ENCODE results near the gene FBXO10. TPM values are rescaled to one million over a fixed set of nuclear protein-coding genes. Genes with fewer than 3 reads are reported as not detected.

FBXO10 gene
- total RNA-seq, 2 donors from 2014 or later = 19.5 to 26.6 TPM

DNA sequence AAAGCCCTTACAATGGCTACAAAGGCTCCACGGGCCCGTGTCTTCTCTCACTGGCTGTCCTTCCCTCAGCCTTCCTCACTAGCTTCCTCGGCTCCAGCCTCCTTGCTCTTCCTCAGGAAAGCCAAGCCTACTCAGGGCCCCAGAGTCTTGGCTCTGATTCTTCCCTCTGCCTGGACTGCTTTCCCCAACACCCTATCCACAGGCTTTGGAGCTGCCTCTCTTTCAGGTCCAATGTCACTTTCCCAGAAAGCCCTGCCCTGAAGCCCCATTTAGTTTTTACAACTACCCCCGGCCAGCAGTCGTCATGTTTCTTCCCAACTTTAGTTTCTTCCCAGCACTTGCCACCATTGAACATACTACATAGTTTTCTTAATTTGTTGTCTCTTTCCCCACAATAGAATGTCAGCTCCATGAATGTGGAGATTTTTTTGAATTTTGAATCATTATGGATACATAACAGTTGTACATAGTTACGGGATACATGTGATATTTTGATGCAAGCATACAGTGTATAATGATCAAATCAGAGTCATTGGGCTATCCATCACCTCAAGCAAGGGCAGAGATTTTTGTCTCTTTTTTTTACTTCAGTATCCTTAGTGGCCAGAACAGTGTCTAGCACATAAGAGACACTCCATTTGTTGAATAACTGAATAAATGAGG, 33.7 kb upstream of the FBXO10 start:
- Mint-ChIP-seq H3K36me3 (ENCODE audit: low read depth) (no peaks in the 10 kb centered on the region), H3K4me3 (no peak overlapping the region), H3K9me3 (no peaks in the 10 kb centered on the region), H3K4me1 (no peaks in the 10 kb centered on the region), H3K27me3 (ENCODE audit: insufficient read depth) (peaks cover 10% of the 10 kb centered on the region), H3K27ac (no peak overlapping the region)
- Histone ChIP-seq H3K27ac (ENCODE audit: low read depth, low read length) (no peak overlapping the region), H3K9ac (ENCODE audit: extremely low read depth, low read length, poor library complexity, severe bottlenecking) (no peak overlapping the region), H3K27me3 (ENCODE audit: control insufficient read depth, insufficient read depth, low read length, poor library complexity, severe bottlenecking) (peaks cover 11% of the 10 kb centered on the region), H3K4me3 (ENCODE audit: low read length) (no peak overlapping the region), H3K36me3 (ENCODE audit: control insufficient read depth, insufficient read depth, low read length) (no peaks in the 10 kb centered on the region), H3K9me3 (ENCODE audit: control insufficient read depth, low read length) (no peaks in the 10 kb centered on the region), H3K4me1 (ENCODE audit: control insufficient read depth, insufficient read depth, low read length) (no peaks in the 10 kb centered on the region)
- no peak for DNase-seq
- TF ChIP-seq, protein P1, sequence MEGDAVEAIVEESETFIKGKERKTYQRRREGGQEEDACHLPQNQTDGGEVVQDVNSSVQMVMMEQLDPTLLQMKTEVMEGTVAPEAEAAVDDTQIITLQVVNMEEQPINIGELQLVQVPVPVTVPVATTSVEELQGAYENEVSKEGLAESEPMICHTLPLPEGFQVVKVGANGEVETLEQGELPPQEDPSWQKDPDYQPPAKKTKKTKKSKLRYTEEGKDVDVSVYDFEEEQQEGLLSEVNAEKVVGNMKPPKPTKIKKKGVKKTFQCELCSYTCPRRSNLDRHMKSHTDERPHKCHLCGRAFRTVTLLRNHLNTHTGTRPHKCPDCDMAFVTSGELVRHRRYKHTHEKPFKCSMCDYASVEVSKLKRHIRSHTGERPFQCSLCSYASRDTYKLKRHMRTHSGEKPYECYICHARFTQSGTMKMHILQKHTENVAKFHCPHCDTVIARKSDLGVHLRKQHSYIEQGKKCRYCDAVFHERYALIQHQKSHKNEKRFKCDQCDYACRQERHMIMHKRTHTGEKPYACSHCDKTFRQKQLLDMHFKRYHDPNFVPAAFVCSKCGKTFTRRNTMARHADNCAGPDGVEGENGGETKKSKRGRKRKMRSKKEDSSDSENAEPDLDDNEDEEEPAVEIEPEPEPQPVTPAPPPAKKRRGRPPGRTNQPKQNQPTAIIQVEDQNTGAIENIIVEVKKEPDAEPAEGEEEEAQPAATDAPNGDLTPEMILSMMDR (conservative IDR thresholded peaks at IDR 0.05) = no peak
- 63 to 80% methylated on average over 3 to 6 of the region's 6 CpGs for WGBS, 2 experiments (ENCODE audit: insufficient coverage in 1 of 2, insufficient read length in 1 of 2)

DNA sequence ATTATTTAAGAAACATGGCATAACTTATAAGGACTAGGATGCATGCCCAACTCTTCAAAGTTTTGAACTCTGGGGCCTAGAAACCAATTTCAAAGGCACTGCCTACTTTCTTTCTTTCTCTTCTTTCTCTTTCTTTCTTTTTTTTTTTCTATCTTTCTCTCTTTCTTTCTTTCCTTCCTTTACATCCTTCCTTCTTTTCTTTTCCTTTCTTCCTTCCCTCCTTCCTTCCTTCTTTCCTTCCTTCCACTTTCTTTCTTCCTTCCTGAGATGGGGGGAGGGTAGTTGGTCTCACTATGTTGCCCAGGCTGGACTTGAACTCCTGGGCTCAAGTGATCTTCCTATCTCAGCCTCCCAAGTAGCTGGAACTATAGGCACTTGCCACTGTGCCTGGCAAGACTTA, 32.1 kb upstream of the FBXO10 start:
- DNase-seq = no peak
- H3K4me3 Mint-ChIP-seq = no peak overlapping the region
- peaks cover 9% of the 10 kb centered on the region for H3K27me3 Mint-ChIP-seq (ENCODE audit: insufficient read depth)
- Histone ChIP-seq H3K9me3 (ENCODE audit: control insufficient read depth, low read length) (no peaks in the 10 kb centered on the region), H3K4me1 (ENCODE audit: control insufficient read depth, insufficient read depth, low read length) (no peaks in the 10 kb centered on the region), H3K27ac (ENCODE audit: low read depth, low read length) (no peak overlapping the region), H3K27me3 (ENCODE audit: control insufficient read depth, insufficient read depth, low read length, poor library complexity, severe bottlenecking) (peaks cover 22% of the 10 kb centered on the region), H3K9ac (ENCODE audit: extremely low read depth, low read length, poor library complexity, severe bottlenecking) (no peak overlapping the region), H3K4me3 (ENCODE audit: low read length) (no peak overlapping the region), H3K36me3 (ENCODE audit: control insufficient read depth, insufficient read depth, low read length) (no peaks in the 10 kb centered on the region)
- H3K27ac Mint-ChIP-seq = no peak overlapping the region
- H3K36me3 Mint-ChIP-seq (ENCODE audit: low read depth) = no peaks in the 10 kb centered on the region
- H3K9me3 Mint-ChIP-seq = no peaks in the 10 kb centered on the region
- TF ChIP-seq, protein P1 (conservative IDR thresholded peaks at IDR 0.05) = no peak
- no peaks in the 10 kb centered on the region for H3K4me1 Mint-ChIP-seq

DNA sequence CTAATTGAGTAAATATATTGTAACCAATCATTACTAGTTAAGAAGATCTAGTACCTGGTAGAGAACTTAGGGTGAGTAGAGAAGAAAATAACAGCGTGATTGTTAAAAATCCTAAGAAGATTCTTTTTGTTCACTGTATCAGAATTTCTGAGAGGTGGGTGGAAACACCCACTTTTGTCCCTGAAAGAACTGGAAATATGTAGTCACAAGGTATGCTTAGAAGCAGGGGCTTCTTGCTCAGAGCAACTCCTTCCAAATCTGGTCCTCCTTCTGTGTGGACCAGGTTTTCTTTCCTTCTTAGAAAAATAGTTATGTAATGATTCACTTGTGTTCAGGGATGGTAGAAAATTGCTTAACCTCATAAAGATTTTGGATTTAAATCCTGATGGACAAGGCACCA, 28.1 kb upstream of the FBXO10 start:
- no peak overlapping the region for H3K4me3 Mint-ChIP-seq
- H3K36me3 Mint-ChIP-seq (ENCODE audit: low read depth) = no peaks in the 10 kb centered on the region
- H3K27me3 ChIP-seq (ENCODE audit: control insufficient read depth, insufficient read depth, low read length, poor library complexity, severe bottlenecking) = peaks cover 30% of the 10 kb centered on the region
- no peaks in the 10 kb centered on the region for H3K36me3 ChIP-seq (ENCODE audit: control insufficient read depth, insufficient read depth, low read length)
- no peaks in the 10 kb centered on the region for H3K9me3 Mint-ChIP-seq
- H3K27ac ChIP-seq (ENCODE audit: low read depth, low read length) = no peak overlapping the region
- H3K4me1 ChIP-seq (ENCODE audit: control insufficient read depth, insufficient read depth, low read length) = no peaks in the 10 kb centered on the region
- no peaks in the 10 kb centered on the region for H3K9me3 ChIP-seq (ENCODE audit: control insufficient read depth, low read length)
- 88 to 92% methylated on average over 1 of the region's 1 CpG for WGBS, 2 experiments (ENCODE audit: insufficient coverage in 1 of 2, insufficient read length in 1 of 2)
- peaks cover 20% of the 10 kb centered on the region for H3K27me3 Mint-ChIP-seq (ENCODE audit: insufficient read depth)
- no peak overlapping the region for H3K9ac ChIP-seq (ENCODE audit: extremely low read depth, low read length, poor library complexity, severe bottlenecking)
- H3K4me1 Mint-ChIP-seq = no peaks in the 10 kb centered on the region
- H3K4me3 ChIP-seq (ENCODE audit: low read length) = no peak overlapping the region
- TF ChIP-seq, protein P1 (conservative IDR thresholded peaks at IDR 0.05) = no peak
- no peak overlapping the region for H3K27ac Mint-ChIP-seq
- no peak for DNase-seq

All from endodermal cell (in vitro differentiated cells).